ENCODE data around the gene DDX4.

GRCh38 chr5:55737793-55738192 lies at the start of gene DDX4:
- no peak for TF ChIP-seq POLR2A (IDR thresholded peaks at IDR 0.05)
- TF ChIP-seq, protein P1, sequence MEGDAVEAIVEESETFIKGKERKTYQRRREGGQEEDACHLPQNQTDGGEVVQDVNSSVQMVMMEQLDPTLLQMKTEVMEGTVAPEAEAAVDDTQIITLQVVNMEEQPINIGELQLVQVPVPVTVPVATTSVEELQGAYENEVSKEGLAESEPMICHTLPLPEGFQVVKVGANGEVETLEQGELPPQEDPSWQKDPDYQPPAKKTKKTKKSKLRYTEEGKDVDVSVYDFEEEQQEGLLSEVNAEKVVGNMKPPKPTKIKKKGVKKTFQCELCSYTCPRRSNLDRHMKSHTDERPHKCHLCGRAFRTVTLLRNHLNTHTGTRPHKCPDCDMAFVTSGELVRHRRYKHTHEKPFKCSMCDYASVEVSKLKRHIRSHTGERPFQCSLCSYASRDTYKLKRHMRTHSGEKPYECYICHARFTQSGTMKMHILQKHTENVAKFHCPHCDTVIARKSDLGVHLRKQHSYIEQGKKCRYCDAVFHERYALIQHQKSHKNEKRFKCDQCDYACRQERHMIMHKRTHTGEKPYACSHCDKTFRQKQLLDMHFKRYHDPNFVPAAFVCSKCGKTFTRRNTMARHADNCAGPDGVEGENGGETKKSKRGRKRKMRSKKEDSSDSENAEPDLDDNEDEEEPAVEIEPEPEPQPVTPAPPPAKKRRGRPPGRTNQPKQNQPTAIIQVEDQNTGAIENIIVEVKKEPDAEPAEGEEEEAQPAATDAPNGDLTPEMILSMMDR (IDR thresholded peaks at IDR 0.05) = no peak

Data from body of pancreas (tissue), 4 donors.